GM19395 (cell line): ENCODE results near the gene FOXK1.
"Not testable (repeated sequence)": the region's sequence is repeated elsewhere in the genome, so short reads cannot be mapped to it uniquely, and the experiment has no call there.

Experiments
- ATAC-seq: cut with Tn5 transposase; IDR thresholded peaks from one replicate; pipeline ENCODE4 v1.9.1; 2021; ENCODE audit warnings: mild to moderate bottlenecking, moderate library complexity; ENCODE audit not compliant: unreplicated experiment

Gene FOXK1

DNA sequence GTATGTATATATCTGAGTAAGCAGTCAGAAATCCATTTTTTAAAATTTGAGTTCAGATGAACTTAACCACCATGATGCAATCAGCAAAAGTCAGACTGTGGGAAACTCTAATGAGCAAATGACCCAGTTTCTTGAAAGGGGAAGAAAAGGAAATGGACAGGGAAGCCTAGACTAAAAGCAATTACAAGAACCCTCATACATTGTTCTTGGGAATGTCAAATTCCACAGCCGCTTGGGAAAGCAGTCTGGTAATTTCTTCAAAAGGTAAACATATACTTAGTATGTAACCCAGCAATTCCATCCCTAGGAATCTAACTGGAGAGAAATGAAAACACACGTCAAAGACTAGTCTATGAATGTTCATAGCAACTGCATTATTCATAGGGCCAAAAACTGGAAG is 16.4 kb upstream of the FOXK1 start:
- ATAC-seq, result no peak

DNA sequence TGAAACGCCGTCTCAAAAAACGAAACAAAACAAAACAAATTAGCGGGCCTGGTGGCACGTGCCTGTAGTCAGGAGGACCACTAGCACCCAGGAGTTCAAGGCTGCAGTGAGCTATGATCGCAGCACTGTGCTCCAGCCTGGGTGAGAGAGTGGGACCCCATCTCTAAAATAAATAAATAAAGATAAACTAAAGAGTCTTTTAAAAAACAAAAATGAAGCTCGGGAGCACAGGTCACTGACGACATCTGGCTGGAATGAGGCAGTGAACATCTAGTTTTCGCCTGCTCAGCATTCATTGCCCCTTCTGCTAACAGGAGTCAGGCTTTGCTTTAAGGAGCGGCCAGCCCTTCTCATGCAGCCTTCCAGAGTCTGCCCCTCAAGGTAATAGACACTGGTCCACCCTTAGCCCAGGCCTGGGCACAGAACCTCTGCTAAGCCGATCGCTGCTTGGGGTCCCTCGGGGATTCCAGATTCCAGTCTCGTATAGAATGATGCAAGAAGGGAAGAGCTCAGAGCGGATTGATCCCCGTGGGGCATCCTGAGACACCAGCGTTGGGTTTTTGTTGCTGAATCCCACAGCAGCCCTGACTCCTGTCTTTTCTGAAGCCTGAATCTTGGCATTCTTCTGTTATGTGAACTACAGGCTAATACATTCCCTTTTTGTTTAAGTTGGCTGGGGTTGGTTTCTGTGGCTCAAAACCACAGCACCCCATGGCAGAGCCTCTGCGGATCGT is 14.2 kb upstream of the FOXK1 start:
- ATAC-seq, result no peak

DNA sequence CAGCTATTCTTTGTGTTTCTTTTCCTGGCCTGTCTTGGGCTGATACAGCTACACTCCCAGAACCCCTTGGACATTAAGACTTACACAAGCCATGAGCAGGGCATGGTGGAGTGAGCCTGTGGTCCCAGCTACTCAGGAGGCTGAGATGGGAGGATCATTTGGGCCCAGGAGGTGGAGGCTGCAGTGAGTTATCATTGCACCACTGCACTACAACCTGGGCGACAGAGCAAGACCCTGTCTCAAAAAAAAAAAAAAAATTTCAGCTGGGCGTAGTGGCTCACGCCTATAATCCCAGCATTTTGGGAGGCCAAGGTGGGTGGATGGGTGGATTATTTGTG is 13.6 kb upstream of the FOXK1 start:
- ATAC-seq, result no peak

DNA sequence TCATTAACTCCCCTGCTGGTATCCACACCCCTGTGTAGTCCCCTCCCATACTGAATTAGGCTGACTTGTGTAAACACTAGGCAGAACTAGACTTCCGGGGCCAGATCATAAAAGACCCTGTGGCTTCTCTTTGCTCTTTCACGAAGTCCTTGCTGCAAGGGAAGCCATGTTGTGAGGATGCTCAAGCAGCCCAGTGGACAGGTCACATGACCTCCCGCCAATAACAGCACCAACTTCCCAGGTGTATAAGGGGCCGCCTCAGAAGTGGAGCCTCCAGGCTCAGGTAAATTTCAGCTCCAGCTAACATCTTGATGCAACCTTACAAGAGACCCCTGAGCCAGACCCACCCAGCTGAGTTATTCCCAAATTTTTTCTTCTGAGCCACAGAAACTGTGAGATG is 11.3 kb upstream of the FOXK1 start:
- no peak for ATAC-seq

DNA sequence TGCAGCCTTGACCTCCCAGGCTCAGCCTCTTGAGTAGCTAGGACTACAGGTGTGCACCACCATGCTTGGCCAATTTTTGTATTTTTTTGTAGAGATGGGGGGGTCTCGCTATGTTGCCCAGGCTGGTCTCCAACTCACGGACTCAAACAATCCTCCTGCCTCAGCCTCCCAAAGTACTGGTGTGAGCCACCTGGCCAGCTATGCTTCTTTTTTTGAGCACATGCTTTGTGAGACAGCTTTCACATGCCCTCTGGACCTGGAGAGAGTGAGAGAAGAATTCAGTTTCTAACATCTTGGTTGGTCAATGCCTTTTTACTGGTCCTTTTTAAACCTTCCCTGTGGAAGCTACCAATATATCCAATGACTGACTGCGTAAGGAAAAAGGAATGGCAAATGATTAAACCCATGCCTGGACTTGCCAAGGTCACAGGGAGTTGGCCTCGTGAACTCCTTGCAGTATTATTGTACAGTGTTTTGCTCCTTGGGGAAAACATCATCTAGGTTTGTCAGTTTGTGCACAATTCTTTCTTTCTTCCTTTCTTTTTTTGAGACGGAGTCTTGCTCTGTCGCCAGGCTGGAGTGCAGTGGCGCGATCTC is 6.2 kb upstream of the FOXK1 start:
- no peak for ATAC-seq

DNA sequence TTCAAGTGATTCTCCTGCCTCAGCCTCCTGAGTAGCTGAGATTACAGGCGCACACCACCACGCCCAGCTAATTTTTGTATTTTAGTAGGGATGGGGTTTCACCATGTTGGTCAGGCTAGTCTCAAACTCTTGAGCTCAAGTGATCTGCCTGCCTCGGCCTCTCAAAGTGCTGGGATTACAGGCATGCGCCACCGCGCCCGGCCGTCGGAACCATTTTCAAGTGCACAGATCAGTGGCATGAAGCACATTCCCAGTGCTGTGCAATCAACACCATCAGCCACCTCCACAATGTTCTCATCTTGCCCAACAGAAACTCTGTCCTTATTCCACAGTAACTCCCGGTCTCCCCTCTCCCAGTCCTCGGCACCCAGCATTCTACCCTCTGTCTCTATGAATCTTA is 4.6 kb upstream of the FOXK1 start:
- ATAC-seq, result not testable (repeated sequence)

DNA sequence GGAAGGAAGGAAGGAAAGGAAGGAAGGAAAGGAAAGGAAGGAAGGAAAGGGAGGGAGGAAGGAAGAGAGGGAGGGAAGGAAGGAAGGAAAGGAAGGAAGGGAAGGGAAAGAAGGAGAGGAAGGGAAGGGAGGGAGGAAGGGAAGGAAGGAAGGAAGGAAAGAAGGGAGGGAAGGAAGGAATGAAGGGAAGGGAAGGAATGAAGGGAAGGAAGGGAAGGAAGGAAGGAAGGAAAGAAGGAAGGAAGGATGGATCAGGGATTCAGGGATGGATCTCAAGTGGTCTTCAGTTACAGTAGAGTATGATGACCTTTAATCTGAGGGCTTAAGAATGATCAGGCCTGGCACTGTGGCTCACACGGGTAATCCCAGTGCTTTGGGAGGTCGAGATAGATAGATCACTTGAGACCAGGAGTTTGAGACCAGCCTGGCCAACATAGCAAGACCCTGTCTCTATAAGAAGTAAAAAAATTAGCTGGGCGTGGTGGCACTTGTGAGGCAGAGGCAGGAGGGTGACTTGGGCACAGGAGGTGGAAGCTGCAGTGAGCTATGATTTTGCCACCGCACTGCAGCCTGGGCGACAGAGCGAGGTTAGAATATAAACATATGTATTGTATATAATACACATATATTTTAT is 760 bp upstream of the FOXK1 start:
- ATAC-seq, result no peak

DNA sequence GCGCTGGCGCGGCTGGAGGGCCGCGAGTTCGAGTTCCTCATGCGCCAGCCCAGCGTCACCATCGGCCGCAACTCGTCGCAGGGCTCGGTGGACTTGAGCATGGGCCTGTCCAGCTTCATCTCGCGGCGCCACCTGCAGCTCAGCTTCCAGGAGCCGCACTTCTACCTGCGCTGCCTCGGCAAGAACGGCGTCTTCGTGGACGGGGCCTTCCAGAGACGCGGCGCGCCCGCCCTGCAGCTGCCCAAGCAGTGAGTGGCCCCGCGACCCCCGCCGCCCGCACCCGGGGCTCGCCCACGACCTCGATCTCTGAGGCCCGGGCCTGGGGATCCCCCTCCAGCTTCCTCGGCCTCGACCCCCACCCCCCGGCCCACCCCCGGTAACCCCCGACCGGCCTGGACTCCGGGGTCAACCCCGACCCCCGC is 537 bp downstream of the FOXK1 start:
- ATAC-seq, result peak; percentile 51

DNA sequence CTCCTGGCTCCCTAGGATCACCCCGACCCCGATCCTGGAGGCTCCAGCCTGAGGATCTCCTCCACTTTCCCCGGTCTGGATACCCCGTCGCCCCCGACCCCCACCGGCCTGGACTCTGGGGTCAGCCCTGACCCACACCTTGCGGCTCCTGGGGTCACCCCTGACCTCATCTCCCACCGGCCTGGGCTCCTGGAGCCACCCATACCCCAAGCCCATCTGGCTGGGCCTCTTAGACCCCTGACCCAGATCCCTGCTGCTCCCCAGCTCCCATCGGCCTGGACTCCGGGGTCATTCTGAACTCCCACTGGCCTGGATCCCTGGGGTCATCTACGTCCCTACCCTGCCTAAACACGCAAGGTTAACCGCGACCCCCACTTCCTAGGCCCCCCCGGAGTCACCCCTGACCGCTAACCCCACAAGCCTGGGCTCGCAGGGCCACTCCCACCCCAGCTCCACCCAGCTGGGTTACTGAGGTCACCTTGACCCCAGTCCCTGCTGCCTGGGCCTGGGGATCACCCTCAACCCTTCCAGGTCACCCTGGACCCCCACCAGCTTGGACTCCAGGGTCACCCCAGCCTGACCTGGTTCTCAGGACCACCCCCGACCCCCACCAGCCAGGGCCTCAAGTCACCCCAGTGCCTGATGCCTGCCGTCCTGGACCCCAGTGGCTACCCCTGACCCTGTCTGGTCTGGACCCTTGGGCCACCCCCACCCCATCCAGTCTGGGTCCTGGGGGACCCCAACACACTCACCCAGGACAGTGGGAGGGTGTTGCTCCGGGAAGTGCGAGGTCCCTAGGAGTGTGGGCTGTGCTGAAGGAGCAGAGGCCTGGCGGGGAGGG is 1.2 kb downstream of the FOXK1 start:
- peak; percentile 4 for ATAC-seq

DNA sequence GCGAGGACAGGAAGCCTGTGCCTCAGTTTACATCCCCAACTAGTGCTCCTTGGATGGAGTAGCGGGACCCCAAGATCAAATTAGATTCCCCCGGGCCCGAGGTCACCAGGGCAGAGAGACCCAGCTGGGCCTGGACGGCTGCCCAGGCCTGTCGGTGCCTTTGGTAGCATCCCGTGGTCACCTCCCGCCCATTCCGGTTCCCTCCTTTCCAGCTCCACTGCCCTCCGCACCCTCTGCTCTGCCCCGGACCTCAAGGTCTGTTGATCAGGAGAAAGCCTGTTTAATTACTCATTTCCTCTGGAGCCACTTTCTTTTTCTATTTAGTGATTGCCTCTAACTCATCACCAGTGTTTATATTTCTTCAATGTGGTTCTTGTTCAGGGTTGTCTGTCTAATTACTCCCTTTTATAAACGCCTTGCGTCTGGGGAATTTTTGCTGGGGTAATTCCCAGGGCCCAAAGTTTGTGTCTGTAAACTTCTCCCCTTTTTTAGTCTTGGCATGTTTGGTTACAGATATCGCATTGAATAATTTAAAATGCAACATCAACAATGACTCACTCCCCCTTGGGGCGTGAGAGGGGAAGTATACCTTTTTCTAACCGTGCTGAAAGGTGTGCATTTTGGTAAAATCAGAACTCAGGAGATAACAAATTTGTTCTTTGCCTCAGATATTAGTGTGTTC is 1.9 kb downstream of the FOXK1 start:
- ATAC-seq, result peak; percentile 47

DNA sequence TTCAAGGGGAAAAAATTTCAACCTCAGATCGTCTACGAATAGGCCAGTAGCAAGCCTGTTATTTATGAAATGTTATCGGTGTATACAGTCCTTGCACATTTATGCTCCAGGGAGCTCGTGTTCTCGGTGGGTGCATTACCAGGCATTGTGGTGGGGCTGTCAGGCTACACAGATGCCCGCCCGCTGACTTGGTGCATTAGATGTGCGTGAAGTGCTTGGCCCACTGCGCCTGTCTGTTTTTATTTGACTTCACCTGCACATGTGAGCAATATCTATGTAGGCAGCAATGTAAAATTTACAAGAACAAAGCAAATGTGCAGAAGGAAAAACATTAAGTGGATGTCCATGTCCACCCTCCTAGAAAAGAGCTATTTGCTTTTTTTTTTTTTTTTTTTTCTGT is 2.8 kb downstream of the FOXK1 start:
- no peak for ATAC-seq

DNA sequence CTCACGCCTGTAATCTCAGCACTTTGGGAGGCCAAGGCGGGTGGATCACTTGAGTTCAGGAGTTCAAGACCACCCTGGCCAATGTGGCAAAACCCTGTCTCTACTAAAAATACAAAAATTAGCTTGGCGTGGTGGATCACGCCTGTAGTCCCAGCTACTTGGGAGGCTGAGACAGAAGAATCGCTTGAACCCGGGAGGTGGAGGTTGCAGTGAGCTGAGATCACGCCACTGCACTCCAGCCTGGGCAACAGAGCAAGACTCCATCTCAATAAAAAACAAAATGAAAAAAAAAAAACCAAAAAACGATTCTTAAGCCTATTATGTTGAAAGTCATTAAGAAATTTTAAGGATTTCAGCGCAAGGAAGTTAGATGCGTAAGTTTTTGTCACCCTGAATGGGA is 3.6 kb downstream of the FOXK1 start:
- not testable (repeated sequence) for ATAC-seq

DNA sequence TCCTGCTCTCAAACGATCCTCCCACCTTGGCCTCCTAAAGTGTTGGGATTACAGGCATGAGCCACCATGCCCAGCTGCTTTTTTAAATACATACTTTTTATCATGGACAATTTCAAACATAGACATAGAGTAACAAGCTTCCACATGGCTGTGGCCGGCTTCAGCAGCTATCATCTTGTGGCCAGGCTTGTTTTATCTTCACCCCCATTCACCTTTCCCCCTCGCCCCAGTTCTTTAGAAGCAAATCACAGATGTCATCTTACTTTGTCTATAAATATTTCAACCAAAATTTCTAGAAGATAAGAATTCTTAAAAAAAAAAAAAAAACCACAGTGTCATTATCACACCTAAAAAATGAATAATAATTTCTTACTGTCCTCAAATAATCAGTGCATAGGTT is 5.9 kb downstream of the FOXK1 start:
- ATAC-seq, result no peak

DNA sequence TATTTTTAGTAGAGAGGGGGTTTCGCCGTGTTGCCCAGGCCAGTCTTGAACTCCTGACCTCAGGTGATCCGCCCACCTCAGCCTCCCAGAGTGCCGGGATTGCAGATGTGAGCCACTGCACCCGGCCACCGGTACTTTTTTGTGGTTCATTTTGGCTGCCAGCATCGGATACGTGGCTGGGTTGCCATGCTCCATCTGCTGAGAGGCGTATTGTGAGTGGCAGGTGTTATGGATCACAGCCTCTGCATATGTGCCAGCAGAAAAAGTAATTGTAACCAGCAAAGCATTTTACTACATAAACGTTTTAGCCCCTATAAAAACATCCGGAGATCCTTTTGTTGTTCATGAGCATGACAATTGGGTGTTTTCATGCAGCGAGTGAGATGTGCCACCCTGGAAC is 7.1 kb downstream of the FOXK1 start:
- no peak for ATAC-seq

DNA sequence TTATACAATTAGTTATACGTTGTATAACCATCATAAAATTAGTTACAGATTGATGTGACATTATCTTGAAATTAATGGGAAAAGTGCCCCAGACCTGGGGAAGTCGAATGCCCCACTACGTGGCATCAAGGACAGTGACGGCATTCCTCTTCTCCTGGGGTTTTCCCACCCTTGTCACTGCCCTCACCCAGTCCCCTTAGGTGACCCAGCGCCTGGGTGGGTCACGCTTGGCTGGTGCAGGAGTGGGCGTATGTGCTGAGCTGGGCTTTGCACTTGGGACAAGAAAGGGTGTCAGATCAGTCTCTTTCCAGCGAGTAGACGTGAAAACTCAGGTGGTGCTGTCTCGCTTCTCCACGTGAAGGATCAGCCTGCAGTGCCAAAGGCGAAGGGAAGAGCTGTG is 7.6 kb downstream of the FOXK1 start:
- ATAC-seq, result no peak

DNA sequence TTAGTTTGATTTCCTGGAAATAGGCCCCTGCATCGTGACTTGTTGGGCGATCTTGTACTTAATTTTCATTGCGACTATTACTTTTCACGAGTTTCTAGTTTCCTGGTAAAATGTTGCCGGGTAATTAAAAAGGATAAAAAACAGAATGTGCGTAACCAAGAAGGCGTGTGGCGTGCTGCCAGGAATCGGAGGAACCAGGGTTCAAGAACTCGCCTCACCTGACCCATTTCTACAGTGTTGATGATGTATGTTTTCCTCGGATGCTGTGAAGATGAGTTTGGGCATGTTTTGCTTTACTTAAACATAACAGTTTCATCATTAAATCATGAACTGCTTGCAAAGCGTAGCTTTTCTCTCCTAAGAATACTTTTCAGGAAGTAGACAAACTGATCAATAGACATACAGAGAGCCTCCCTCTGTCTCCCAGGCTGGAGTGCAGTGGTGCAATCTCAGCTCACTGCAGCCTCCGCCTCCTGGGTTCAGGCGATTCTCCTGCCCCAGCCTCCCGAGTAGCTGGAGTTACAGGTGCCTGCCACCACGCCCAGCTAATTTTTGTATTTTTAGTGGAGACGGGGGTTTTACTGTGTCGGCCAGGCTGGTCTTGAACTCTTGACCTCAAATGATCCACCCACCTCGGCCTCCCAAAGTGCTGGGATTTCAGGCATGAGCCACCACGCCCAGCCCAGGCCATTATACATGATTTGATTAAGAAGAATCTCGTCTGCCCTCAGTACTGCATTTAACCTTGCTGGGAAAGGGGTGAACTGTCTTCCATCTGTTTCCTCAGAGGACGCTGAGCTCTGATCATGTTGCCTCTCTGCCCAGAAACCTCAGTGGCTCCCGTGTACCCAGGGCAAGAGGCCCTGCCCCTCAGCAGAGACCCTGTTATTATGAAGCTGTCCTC is 9.1 kb downstream of the FOXK1 start:
- no peak for ATAC-seq

DNA sequence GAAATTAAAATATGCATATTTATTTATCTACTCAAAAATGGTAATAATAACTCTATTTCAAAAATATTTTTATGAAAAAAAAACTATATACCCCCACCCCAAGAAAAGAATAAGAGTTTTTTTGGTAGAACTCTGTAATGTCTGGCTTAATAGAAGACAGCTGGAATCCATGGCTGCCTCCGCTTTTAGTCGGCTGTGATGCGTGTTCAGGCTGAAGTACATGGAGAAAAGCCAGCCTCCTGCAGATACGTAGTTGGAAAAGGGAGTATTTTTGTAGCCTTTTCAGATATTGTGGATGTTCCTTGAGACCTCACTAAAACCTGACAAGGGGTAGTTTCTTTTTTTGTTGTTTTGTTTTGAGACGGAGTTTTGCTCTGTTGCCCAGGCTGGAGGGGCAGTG is 10.0 kb downstream of the FOXK1 start:
- no peak for ATAC-seq

DNA sequence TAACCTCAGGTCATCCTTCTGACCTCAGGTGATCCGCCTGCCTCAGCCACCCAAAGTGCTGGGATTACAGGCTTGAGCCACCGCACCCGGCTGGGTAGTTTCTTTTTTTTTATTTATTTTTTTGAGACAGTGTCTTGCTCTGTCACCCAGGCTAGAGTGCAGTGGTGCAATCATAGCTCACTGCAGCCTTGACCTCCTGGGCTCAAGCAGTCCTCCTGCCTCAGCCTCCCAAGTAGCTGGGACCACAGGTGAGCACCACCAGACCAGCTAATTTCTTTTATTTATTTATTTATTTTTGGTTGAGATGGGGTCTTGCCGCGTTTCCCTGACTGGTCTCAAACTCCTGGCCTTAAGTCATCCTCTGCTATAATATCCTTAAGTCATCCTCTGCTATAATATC is 10.5 kb downstream of the FOXK1 start:
- not testable (repeated sequence) for ATAC-seq

DNA sequence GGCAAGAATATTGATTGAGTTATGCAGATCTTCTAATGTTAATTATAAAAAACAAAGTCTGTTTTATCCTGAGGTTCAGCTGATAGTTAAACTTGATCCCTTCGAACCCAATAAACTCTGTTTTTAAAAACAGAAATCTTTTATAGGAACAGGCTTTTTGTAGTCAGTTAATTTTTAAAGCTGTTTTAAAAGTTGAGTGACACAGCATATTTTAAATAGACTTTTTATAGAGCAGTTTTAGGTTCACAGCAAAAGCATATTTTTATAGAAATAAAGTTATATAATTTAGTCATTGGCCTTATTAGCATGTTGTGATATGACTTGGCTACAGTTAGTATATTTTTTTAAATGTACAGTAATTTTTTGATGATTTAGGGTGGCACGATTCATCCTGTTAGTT is 11.1 kb downstream of the FOXK1 start:
- ATAC-seq, result no peak

DNA sequence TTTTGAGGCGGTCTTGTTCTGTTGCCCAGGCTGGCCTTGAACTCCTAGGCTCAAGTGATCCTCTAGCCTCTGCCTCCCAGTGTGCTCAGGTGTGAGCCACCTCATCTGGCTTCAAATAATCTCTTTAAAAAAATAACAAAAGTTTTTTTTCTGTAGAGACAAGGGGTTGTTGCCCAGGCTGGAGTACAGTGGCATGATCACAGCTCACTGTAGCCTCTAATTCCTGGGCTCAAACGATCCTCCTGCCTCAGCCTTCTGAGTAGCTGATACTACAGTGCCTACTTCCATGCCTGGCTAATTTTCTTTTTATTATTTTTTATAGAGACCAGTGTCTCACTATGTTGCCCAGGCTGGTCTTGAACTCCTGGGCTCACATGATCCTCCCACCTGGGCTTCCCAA is 11.7 kb downstream of the FOXK1 start:
- no peak for ATAC-seq
